Stimulated activated naive CD4-positive, alpha-beta T cell treated with Interleukin-2 at 50 U/mL for 16 hours (primary cell): Measurements from ENCODE around the gene TMEM108.

ENCODE experiments used
- DNase-seq: peaks from one replicate; lab custom pipeline; 2025; lab: John Stamatoyannopoulos, UW

Gene TMEM108

GRCh38 chr3:133236901-133237300 is 198.7 kb downstream of the TMEM108 start:
- no peak for DNase-seq

- no peak for DNase-seq
Observed at GRCh38 chr3:133237380-133237779, 199.2 kb downstream of the TMEM108 start.

- DNase-seq = no peak
Observed at GRCh38 chr3:133238015-133238414, 199.8 kb downstream of the TMEM108 start.

- DNase-seq = no peak
Observed at GRCh38 chr3:133246119-133246518, 207.9 kb downstream of the TMEM108 start.

GRCh38 chr3:133246773-133247172 is 208.6 kb downstream of the TMEM108 start:
- DNase-seq = no peak

- no peak for DNase-seq
Observed at GRCh38 chr3:133248389-133248788, 210.2 kb downstream of the TMEM108 start.

GRCh38 chr3:133249490-133249889 is 211.3 kb downstream of the TMEM108 start:
- DNase-seq = no peak

GRCh38 chr3:133254151-133254550 is 216.0 kb downstream of the TMEM108 start:
- DNase-seq = no peak

GRCh38 chr3:133254716-133255115 is 216.5 kb downstream of the TMEM108 start:
- DNase-seq = no peak

GRCh38 chr3:133256787-133257483 is 218.7 kb downstream of the TMEM108 start:
- no peak for DNase-seq

GRCh38 chr3:133258358-133258757 is 220.2 kb downstream of the TMEM108 start:
- DNase-seq = no peak

GRCh38 chr3:133259767-133260166 is 221.6 kb downstream of the TMEM108 start:
- DNase-seq = no peak

GRCh38 chr3:133262333-133262732 is 224.1 kb downstream of the TMEM108 start:
- DNase-seq = no peak

- no peak for DNase-seq
Observed at GRCh38 chr3:133264920-133265319, 226.7 kb downstream of the TMEM108 start.

- no peak for DNase-seq
Observed at GRCh38 chr3:133268726-133269134, 230.5 kb downstream of the TMEM108 start.

GRCh38 chr3:133269393-133269792 is 231.2 kb downstream of the TMEM108 start:
- DNase-seq = no peak

GRCh38 chr3:133270631-133271030 is 232.4 kb downstream of the TMEM108 start:
- DNase-seq = no peak

- DNase-seq = no peak
Observed at GRCh38 chr3:133271042-133271441, 232.9 kb downstream of the TMEM108 start.

GRCh38 chr3:133271539-133271938 is 233.3 kb downstream of the TMEM108 start:
- no peak for DNase-seq

- no peak for DNase-seq
Observed at GRCh38 chr3:133273346-133273745, 235.2 kb downstream of the TMEM108 start.

- DNase-seq = no peak
Observed at GRCh38 chr3:133274477-133274876, 236.3 kb downstream of the TMEM108 start.

GRCh38 chr3:133276594-133276993 is 238.4 kb downstream of the TMEM108 start:
- DNase-seq = no peak

GRCh38 chr3:133277813-133278212 is 239.6 kb downstream of the TMEM108 start:
- DNase-seq = no peak
